Loucy (cell line): ENCODE measurements around the gene STK40.

Experiments used
- H2AFZ ChIP-seq: fragments of 200-600 bp; sonication (generic); 2 replicates; pipeline ENCODE4 v1.6.0; 2016; ENCODE audit warnings: antibody characterized with exemption, mild to moderate bottlenecking, low read length, moderate library complexity
- H3F3A ChIP-seq: fragments of 200-600 bp; 2 replicates; pipeline ENCODE4 v1.6.0; 2016; ENCODE audit warnings: antibody characterized with exemption, low read depth, mild to moderate bottlenecking
- H3K27me3 ChIP-seq: fragments of 200-600 bp; sonication (generic); 2 replicates; pipeline ENCODE4 v1.6.1; 2014; ENCODE audit warnings: low read length, mild to moderate bottlenecking; ENCODE audit not compliant: insufficient read depth, poor library complexity, severe bottlenecking
- H3K36me3 ChIP-seq: fragments of 200-600 bp; sonication (generic); 2 replicates; pipeline ENCODE4 v1.6.1; 2016; ENCODE audit warnings: low read length; ENCODE audit not compliant: insufficient read depth
- H3K4me1 ChIP-seq: fragments of 200-600 bp; sonication (generic); 2 replicates; pipeline ENCODE4 v1.5.1; 2014; ENCODE audit warnings: low read length, mild to moderate bottlenecking; ENCODE audit not compliant: insufficient read depth, poor library complexity, severe bottlenecking
- H3K4me2 ChIP-seq: fragments of 200-600 bp; sonication (generic); 2 replicates; pipeline ENCODE4 v1.6.0; 2014; ENCODE audit warnings: antibody characterized with exemption, low read length, low read depth, mild to moderate bottlenecking; ENCODE audit not compliant: poor library complexity, severe bottlenecking
- H3K4me3 ChIP-seq: fragments of 200-600 bp; sonication (generic); 2 replicates; pipeline ENCODE4 v1.5.1; 2014; ENCODE audit warnings: low read length, mild to moderate bottlenecking, mixed read lengths; ENCODE audit not compliant: poor library complexity, severe bottlenecking
- H3K79me2 ChIP-seq: fragments of 200-600 bp; sonication (generic); 2 replicates; pipeline ENCODE4 v1.6.1; 2014; ENCODE audit warnings: low read length; ENCODE audit not compliant: insufficient read depth
- H3K9ac ChIP-seq: fragments of 200-600 bp; sonication (generic); 2 replicates; pipeline ENCODE4 v1.6.0; 2014; ENCODE audit warnings: mild to moderate bottlenecking, low read depth, low read length, moderate library complexity; ENCODE audit not compliant: poor library complexity, severe bottlenecking
- H3K9me2 ChIP-seq: fragments of 200-600 bp; sonication (generic); replicated peaks from 2 replicates; pipeline ENCODE4 v1.6.1; 2016; ENCODE audit warnings: low read depth, low read length, mixed read lengths
- H3K9me3 ChIP-seq: fragments of 200-600 bp; sonication (generic); 2 replicates; pipeline ENCODE4 v1.6.1; 2014; ENCODE audit warnings: mild to moderate bottlenecking, antibody characterized with exemption, low read length, low read depth; ENCODE audit not compliant: insufficient read depth
- H4K20me1 ChIP-seq: fragments of 200-600 bp; sonication (generic); 2 replicates; pipeline ENCODE4 v1.6.0; 2014; ENCODE audit warnings: antibody characterized with exemption, low read length, mild to moderate bottlenecking; ENCODE audit not compliant: insufficient read depth, poor library complexity, severe bottlenecking
- EZH2phosphoT487 ChIP-seq: fragments of 200-600 bp; IDR thresholded peaks from 2 replicates; pipeline ENCODE4 v1.6.1; 2018; ENCODE audit warnings: antibody characterized with exemption, mild to moderate bottlenecking, moderate library complexity, borderline replicate concordance
- TF ChIP-seq, protein P1 (sequence below): fragments of 200-600 bp; sonication (generic); conservative IDR thresholded peaks from 2 replicates; pipeline ENCODE4 v1.5.1; 2014; ENCODE audit warnings: mild to moderate bottlenecking, antibody characterized with exemption, low read length

Gene STK40

DNA sequence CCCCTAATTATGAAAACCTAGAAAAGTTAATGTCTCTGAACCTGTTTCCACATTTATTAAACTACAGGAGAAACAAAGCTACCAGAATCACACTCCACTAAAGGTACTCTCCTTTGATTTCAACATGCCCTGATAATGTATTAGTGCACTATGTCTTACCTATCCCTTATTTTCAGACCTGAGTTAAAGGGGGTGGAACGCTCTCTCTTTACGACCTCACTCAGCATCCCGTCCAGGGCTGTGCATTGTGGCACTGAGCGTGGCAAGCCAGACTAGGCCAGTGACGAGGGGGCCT, 11.3 kb upstream of the STK40 start:
- Histone ChIP-seq H3K4me3 (peak overlapping the region; percentile 100), H3F3A (no peaks in the 10 kb centered on the region), H3K36me3 (no peaks in the 10 kb centered on the region), H3K9me3 (no peaks in the 10 kb centered on the region), H3K79me2 (peaks cover 20% of the 10 kb centered on the region; the same call in 1 of the 2 replicates), H3K9ac (peak overlapping the region; percentile 91), H2AFZ (peak overlapping the region; percentile 96), H4K20me1 (no peaks in the 10 kb centered on the region), H3K27me3 (no peaks in the 10 kb centered on the region), H3K9me2 (no peaks in the 10 kb centered on the region), H3K4me1 (peaks cover 20% of the 10 kb centered on the region), H3K4me2 (peak overlapping the region; percentile 94)
- TF ChIP-seq, protein P1, sequence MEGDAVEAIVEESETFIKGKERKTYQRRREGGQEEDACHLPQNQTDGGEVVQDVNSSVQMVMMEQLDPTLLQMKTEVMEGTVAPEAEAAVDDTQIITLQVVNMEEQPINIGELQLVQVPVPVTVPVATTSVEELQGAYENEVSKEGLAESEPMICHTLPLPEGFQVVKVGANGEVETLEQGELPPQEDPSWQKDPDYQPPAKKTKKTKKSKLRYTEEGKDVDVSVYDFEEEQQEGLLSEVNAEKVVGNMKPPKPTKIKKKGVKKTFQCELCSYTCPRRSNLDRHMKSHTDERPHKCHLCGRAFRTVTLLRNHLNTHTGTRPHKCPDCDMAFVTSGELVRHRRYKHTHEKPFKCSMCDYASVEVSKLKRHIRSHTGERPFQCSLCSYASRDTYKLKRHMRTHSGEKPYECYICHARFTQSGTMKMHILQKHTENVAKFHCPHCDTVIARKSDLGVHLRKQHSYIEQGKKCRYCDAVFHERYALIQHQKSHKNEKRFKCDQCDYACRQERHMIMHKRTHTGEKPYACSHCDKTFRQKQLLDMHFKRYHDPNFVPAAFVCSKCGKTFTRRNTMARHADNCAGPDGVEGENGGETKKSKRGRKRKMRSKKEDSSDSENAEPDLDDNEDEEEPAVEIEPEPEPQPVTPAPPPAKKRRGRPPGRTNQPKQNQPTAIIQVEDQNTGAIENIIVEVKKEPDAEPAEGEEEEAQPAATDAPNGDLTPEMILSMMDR: no peak
- no peak for TF ChIP-seq EZH2phosphoT487

DNA sequence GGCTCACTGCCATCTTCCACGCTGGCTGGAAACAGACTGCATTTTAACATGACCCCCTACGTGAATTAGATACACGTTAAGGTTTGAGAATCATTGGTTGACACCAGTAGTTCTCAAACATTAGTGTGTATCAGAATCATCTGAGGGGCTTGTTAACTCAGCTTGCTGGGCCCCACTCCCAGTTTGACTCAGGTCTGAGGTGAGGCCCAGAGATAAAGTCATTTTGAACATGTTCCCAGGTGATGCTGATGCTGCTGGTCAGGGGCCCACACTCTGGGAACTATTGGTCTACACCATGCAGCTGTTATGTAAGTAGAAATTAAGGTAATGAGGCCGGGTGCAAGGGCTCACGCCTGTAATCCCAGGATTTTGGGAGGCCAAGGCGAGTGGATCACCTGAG, 10.6 kb upstream of the STK40 start:
- Histone ChIP-seq H3K27me3 (no peaks in the 10 kb centered on the region), H2AFZ (no peak overlapping the region), H4K20me1 (no peaks in the 10 kb centered on the region), H3K4me2 (peak overlapping the region; percentile 94), H3K9me2 (no peaks in the 10 kb centered on the region), H3K4me1 (peaks cover 20% of the 10 kb centered on the region), H3K4me3 (peak overlapping the region; percentile 100), H3K9ac (peak overlapping the region; percentile 91), H3K79me2 (peaks cover 20% of the 10 kb centered on the region; the same call in 1 of the 2 replicates), H3F3A (no peaks in the 10 kb centered on the region), H3K9me3 (no peaks in the 10 kb centered on the region), H3K36me3 (no peaks in the 10 kb centered on the region)
- no peak for TF ChIP-seq EZH2phosphoT487
- TF ChIP-seq, protein P1: no peak

DNA sequence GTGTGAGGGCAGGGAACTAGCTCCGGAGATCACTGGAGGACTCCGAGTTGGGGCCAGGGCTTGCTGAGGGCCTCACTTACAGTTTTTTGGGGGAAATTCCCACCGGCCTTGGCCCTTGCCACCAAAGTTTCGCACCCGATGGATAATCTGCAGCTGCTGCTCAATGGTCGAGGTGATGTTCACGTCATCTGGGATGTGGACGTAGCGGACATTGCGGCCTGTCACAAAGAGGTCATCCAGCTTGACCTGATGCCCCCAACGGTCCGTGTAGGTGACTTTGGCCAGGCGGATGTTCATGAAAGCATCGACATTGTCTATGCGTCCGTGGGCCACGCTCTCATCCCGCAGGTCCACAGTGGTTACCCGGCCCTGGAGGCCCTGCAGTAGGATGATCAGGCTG, 8.0 kb upstream of the STK40 start:
- Histone ChIP-seq H3K9ac (no peak overlapping the region), H3K4me3 (no peak overlapping the region), H3K79me2 (peaks cover 20% of the 10 kb centered on the region; the same call in 1 of the 2 replicates), H3K36me3 (no peaks in the 10 kb centered on the region; the same call in 1 of the 2 replicates), H3K9me2 (no peaks in the 10 kb centered on the region), H3K4me2 (no peak overlapping the region), H2AFZ (no peak overlapping the region), H3F3A (no peaks in the 10 kb centered on the region), H4K20me1 (no peaks in the 10 kb centered on the region), H3K4me1 (peaks cover 12% of the 10 kb centered on the region), H3K27me3 (no peaks in the 10 kb centered on the region), H3K9me3 (no peaks in the 10 kb centered on the region)
- no peak for TF ChIP-seq EZH2phosphoT487
- TF ChIP-seq, protein P1: no peak
